H1 (cell line): ENCODE measurements around the gene ZFP2. TPM values are rescaled to one million over a fixed set of nuclear protein-coding genes. Genes with fewer than 3 reads are reported as not detected.

Experiments used
- CTCF ChIA-PET: fragments of 300-600 bp; sonication (Branson Sonifier 250); formaldehyde crosslinking; loops from one replicate; lab custom pipeline; 2021; ENCODE audit not compliant: partially characterized antibody; lab: Charles Lee
- POLR2A ChIA-PET: fragments of 300-600 bp; sonication (Branson Sonifier 250); formaldehyde crosslinking; loops from one replicate; lab custom pipeline; 2021; ENCODE audit warnings: inconsistent platforms; ENCODE audit not compliant: partially characterized antibody; lab: Charles Lee
- DNase-seq, 2 experiments: peaks; one replicate each; pipeline versions ENCODE4 v3.0.0 to v3.0.0-alpha.2; 2010 to 2022; ENCODE audit warnings: low spot score in 2 of 2, low read depth in 1 of 2, mixed read lengths in 1 of 2
- FAIRE-seq: peaks from 2 replicates; lab custom pipeline; 2011; peaks lifted over from hg19 to GRCh38; lab: Jason Lieb, UNC
- H2AFZ ChIP-seq: 2 replicates; pipeline ENCODE4 v1.8.1; 2012; ENCODE audit warnings: low read length, inconsistent platforms
- H2AK5ac ChIP-seq: 2 replicates; pipeline ENCODE4 v1.6.1; 2013; ENCODE audit warnings: low read depth, low read length
- H2BK120ac ChIP-seq: replicated peaks from 2 replicates; pipeline ENCODE3; 2013; ENCODE audit warnings: low read depth, low read length, inconsistent platforms
- H2BK12ac ChIP-seq: 2 replicates; pipeline ENCODE4 v1.6.1; 2013; ENCODE audit warnings: low read depth, low read length
- H2BK15ac ChIP-seq: 2 replicates; pipeline ENCODE4 v1.6.1; 2013; ENCODE audit warnings: low read length
- H2BK20ac ChIP-seq: 2 replicates; pipeline ENCODE4 v1.6.1; 2013; ENCODE audit warnings: low read length
- H2BK5ac ChIP-seq: 2 replicates; pipeline ENCODE4 v1.6.1; 2013; ENCODE audit warnings: low read depth, low read length
- H3K14ac ChIP-seq: 2 replicates; pipeline ENCODE4 v1.6.1; 2013; ENCODE audit warnings: inconsistent platforms; ENCODE audit not compliant: insufficient read length
- H3K18ac ChIP-seq: 2 replicates; pipeline ENCODE4 v1.6.1; 2013; ENCODE audit warnings: low read length; ENCODE audit errors: extremely low read depth
- H3K23ac ChIP-seq: 2 replicates; pipeline ENCODE4 v1.6.1; 2013; ENCODE audit warnings: inconsistent platforms; ENCODE audit not compliant: insufficient read length
- H3K23me2 ChIP-seq: 2 replicates; pipeline ENCODE4 v1.6.1; 2013; ENCODE audit warnings: low read depth, low read length
- H3K27ac ChIP-seq: 2 replicates; pipeline ENCODE4 v1.6.1; 2011; ENCODE audit warnings: low read depth, low read length, inconsistent platforms
- H3K27me3 ChIP-seq, 4 experiments: replicated peaks in 1 of 4; 1 replicate in 1 of 4; 2 replicates in 3 of 4; pipeline versions ENCODE4 v1.6.1 to v1.8.1; 2011 to 2013; ENCODE audit warnings: low read length in 3 of 4, mild to moderate bottlenecking in 3 of 4, inconsistent platforms in 2 of 4, mixed read lengths in 2 of 4, moderate library complexity in 1 of 4; ENCODE audit not compliant: control insufficient read depth in 3 of 4, insufficient read depth in 3 of 4; ENCODE audit errors: extremely low read depth in 1 of 4
- H3K36me3 ChIP-seq, 4 experiments: 2 replicates each; pipeline versions ENCODE4 v1.6.1 to v1.8.1; 2011 to 2013; ENCODE audit warnings: mild to moderate bottlenecking in 4 of 4, low read length in 3 of 4, moderate library complexity in 2 of 4, control low read depth in 1 of 4, inconsistent platforms in 1 of 4; ENCODE audit not compliant: insufficient read depth in 4 of 4, control insufficient read depth in 2 of 4
- H3K4ac ChIP-seq: replicated peaks from 2 replicates; pipeline ENCODE3; 2013; ENCODE audit warnings: low read length, low read depth, mixed read lengths, inconsistent platforms; ENCODE audit not compliant: insufficient read length
- H3K4me1 ChIP-seq, 4 experiments: replicated peaks in 1 of 4; 1 replicate in 1 of 4; 2 replicates in 3 of 4; pipeline versions ENCODE4 v1.6.1 to v1.8.1; 2011 to 2013; ENCODE audit warnings: low read length in 3 of 4, inconsistent platforms in 2 of 4, mixed read lengths in 1 of 4; ENCODE audit not compliant: insufficient read depth in 4 of 4, control insufficient read depth in 3 of 4
- H3K4me2 ChIP-seq, 2 experiments: 2 replicates each; pipeline versions ENCODE4 v1.6.1 to v1.8.1; 2011 to 2013; ENCODE audit warnings: low read depth in 2 of 2, low read length in 2 of 2, control low read depth in 1 of 2, inconsistent platforms in 1 of 2, mild to moderate bottlenecking in 1 of 2; ENCODE audit not compliant: insufficient read depth in 1 of 2
- H3K4me3 ChIP-seq, 4 experiments: fragments of 200-600, 300-600 bp in 1 of 4; sonication (generic), shearing (Covaris generic), sonication (Bioruptor Twin) in 1 of 4; 2 replicates each; pipeline versions ENCODE4 v1.5.1 to v1.8.1; 2011 to 2016; ENCODE audit warnings: low read length in 4 of 4, low read depth in 3 of 4, control low read depth in 2 of 4, inconsistent platforms in 2 of 4, mild to moderate bottlenecking in 2 of 4, mixed read lengths in 1 of 4, moderate library complexity in 1 of 4; ENCODE audit not compliant: insufficient read depth in 2 of 4; ENCODE audit errors: extremely low read depth in 1 of 4
- H3K56ac ChIP-seq: replicated peaks from 2 replicates; pipeline ENCODE3; 2013; ENCODE audit warnings: low read depth, mild to moderate bottlenecking, mixed read lengths, low read length, inconsistent platforms; ENCODE audit not compliant: insufficient read length
- H3K79me1 ChIP-seq: 2 replicates; pipeline ENCODE4 v1.6.1; 2013; ENCODE audit warnings: low read depth, low read length, control low read depth
- H3K79me2 ChIP-seq, 2 experiments: 2 replicates each; pipeline versions ENCODE4 v1.6.1 to v1.8.1; 2012 to 2013; ENCODE audit warnings: low read length in 2 of 2, mild to moderate bottlenecking in 2 of 2, inconsistent platforms in 1 of 2; ENCODE audit not compliant: insufficient read depth in 2 of 2, control insufficient read depth in 1 of 2
- H3K9ac ChIP-seq, 4 experiments: replicated peaks in 1 of 4; 1 replicate in 1 of 4; 2 replicates in 3 of 4; pipeline versions ENCODE4 v1.6.1 to v1.8.1; 2011 to 2013; ENCODE audit warnings: low read depth in 3 of 4, low read length in 3 of 4, control low read depth in 2 of 4, mild to moderate bottlenecking in 2 of 4, moderate library complexity in 2 of 4, inconsistent platforms in 1 of 4; ENCODE audit errors: extremely low read depth in 1 of 4
- H3K9me3 ChIP-seq, 2 experiments: 2 replicates each; pipeline versions ENCODE4 v1.6.1 to v1.8.1; 2012 to 2013; ENCODE audit warnings: mild to moderate bottlenecking in 2 of 2, moderate library complexity in 2 of 2, control low read depth in 1 of 2, inconsistent platforms in 1 of 2, low read depth in 1 of 2, low read length in 1 of 2, mixed read lengths in 1 of 2; ENCODE audit not compliant: insufficient read depth in 2 of 2
- H4K20me1 ChIP-seq, 2 experiments: replicated peaks in 1 of 2; 2 replicates each; pipeline versions ENCODE3 to v1.8.1; 2011 to 2013; ENCODE audit warnings: inconsistent platforms in 2 of 2, low read length in 2 of 2, mild to moderate bottlenecking in 1 of 2; ENCODE audit not compliant: insufficient read depth in 2 of 2, control insufficient read depth in 1 of 2
- H4K5ac ChIP-seq: 2 replicates; pipeline ENCODE4 v1.6.1; 2013; ENCODE audit warnings: low read length, low read depth, mixed read lengths, inconsistent platforms; ENCODE audit not compliant: insufficient read length
- H4K8ac ChIP-seq: 2 replicates; pipeline ENCODE4 v1.8.0; 2013; ENCODE audit warnings: mild to moderate bottlenecking, moderate library complexity, low read length, inconsistent platforms; ENCODE audit not compliant: insufficient read depth; ENCODE audit errors: extremely low read depth
- H4K91ac ChIP-seq: replicated peaks from 2 replicates; pipeline ENCODE3; 2013; ENCODE audit warnings: low read length, mixed read lengths, inconsistent platforms; ENCODE audit not compliant: insufficient read length
- BRCA1 ChIP-seq: IDR thresholded peaks from 2 replicates; pipeline ENCODE4 v1.6.1; 2012; ENCODE audit warnings: low read depth, low read length, improper control_type of control experiment
- CHD1 ChIP-seq: IDR thresholded peaks from 2 replicates; pipeline ENCODE4 v1.6.1; 2012; ENCODE audit warnings: low read depth, low read length, improper control_type of control experiment
- KDM4A ChIP-seq: IDR thresholded peaks from one replicate; pipeline ENCODE4 v1.7.1; 2012; ENCODE audit warnings: low read depth, mild to moderate bottlenecking, moderate library complexity, low read length, inconsistent platforms; ENCODE audit not compliant: severe bottlenecking
- NRF1 ChIP-seq: IDR thresholded peaks from 2 replicates; pipeline ENCODE4 v1.6.1; 2011; ENCODE audit warnings: mild to moderate bottlenecking, low read depth, low read length, improper control_type of control experiment
- SIN3A ChIP-seq, 2 experiments: IDR thresholded peaks in 1 of 2; conservative IDR thresholded peaks in 1 of 2; 2 replicates each; pipeline ENCODE4 v1.6.1; 2011 to 2012; ENCODE audit warnings: low read length in 2 of 2, improper control_type of control experiment in 1 of 2, low read depth in 1 of 2, mild to moderate bottlenecking in 1 of 2
- SP1 ChIP-seq: IDR thresholded peaks from 2 replicates; pipeline ENCODE4 v1.6.1; 2011; ENCODE audit warnings: low read depth, low read length
- TAF1 ChIP-seq: IDR thresholded peaks from 2 replicates; pipeline ENCODE4 v1.6.1; 2011; ENCODE audit warnings: mild to moderate bottlenecking, low read depth, low read length
- WGBS, 2 experiments: shearing (Covaris generic) in 1 of 2; methylation state at CpG; one replicate each; pipeline versions ENCODE4 v1.1.6 to v1.1.7; 2013 to 2015; ENCODE audit warnings: low lambda C conversion rate in 2 of 2, mixed read lengths in 2 of 2, inconsistent platforms in 1 of 2, low coverage in 1 of 2, missing lambda C conversion rate in 1 of 2; ENCODE audit not compliant: insufficient replicate concordance in 2 of 2, insufficient coverage in 1 of 2, insufficient read length in 1 of 2; ENCODE audit errors: extremely low coverage in 1 of 2, missing lambda C conversion rate in 1 of 2; 5-methylcytosine and 5-hydroxymethylcytosine counted together
- polyA plus RNA-seq, 7 experiments: library from polyadenylated mRNA; depleted of rRNA in 3 of 7; stranded (reverse) in 5 of 7; unstranded in 2 of 7; fragments of >200 nt in 5 of 7; fragments of 200-250 nt in 2 of 7; gene quantifications; 1 replicate in 5 of 7; 2 replicates in 1 of 7; 4 replicates in 1 of 7; pipeline versions ENCODE4 v1.2.1 to v1.2.3, GENCODE V29; 2011 to 2013; ENCODE audit warnings: missing spikeins in 2 of 7, mixed read lengths in 2 of 7
- total RNA-seq: library from RNA; stranded (reverse); fragmentation: NEBNext Ultra II Directional; extraction: Animal tissue kit (Norgen Biotek cat#: 25700); gene quantifications from 2 replicates; pipeline ENCODE4 v1.2.1, GENCODE V29; 2021
- TF ChIP-seq, protein P1 (sequence below): IDR thresholded peaks from 2 replicates; pipeline ENCODE4 v1.6.1; 2012; ENCODE audit warnings: inconsistent platforms
- TF ChIP-seq, protein P2 (sequence below): IDR thresholded peaks from 2 replicates; pipeline ENCODE4 v1.6.1; 2012; ENCODE audit warnings: inconsistent platforms

ZFP2 gene
- total and polyA plus RNA-seq, 2 of the 8 experiments (the other 6 are each of a cell fraction or from before 2014, with no cell fraction given), result 0.20 to 0.78 TPM

DNA sequence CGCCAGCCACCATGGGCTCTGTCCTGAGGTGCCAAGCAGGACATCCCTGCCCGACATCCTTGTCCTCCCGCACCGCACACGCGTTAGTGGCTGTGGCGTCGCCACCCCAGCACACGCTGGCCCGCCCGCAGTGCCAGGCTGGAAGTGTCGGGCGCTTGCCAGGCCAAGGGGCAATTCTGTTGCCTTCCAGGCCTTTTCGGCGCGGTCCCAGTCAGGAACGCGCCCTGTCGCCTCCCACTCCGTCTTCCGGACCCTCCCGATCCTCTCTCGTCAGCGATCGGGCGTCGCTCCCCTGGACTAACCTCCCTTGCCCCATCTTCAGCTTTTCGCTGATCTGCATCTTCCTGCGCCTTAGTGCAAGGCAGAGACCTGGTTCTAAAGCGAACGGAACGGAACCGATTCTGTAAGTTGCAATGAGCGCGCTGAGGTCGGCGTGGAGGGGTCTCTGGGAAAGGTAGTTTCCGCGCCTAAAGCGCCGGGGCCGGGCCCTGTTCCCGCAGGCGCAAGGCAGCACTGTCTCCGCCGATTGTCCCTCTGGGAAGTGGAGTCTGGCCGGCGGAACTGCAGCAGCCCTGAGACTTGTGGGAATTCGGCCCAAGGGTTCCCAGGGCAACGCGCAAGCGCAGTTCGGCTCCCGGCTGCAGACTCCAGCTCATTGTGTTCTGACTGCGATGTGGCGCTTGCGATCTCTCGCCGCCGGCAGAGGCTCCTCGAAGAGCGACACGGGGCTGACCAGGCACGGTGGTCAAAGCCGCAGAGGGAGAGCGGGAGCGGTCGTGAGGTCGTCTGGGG, 45.1 kb downstream of the ZFP2 start, which contains the start of gene ZNF454:
TSS of gene ZNF454 (plus strand) at position 630 of the 792 bp plus-strand sequence. CDS start 1,594 bp downstream, outside the sequence.
- 54% methylated on average over 58 of the region's 69 CpGs; no CpG with 5 or more reads in 1 of the 2 experiments for WGBS, 2 experiments
- no peak within 1 kb of the TSS for H3K4ac ChIP-seq
- DNase-seq, result peak; percentile 48 to 69
- H3K4me3 ChIP-seq, result peak within 1 kb of the TSS; percentile 47 to 93 (median 55)
- peaks cover 6% of the 10 kb centered on the region; the same call in 1 of the 2 replicates for H3K23me2 ChIP-seq
- H3K9ac ChIP-seq, result peak within 1 kb of the TSS in 3 of 4 experiments; percentile 29 to 76 (median 53); a peak in 5 of 7 replicates
- no peaks in the 10 kb centered on the region; the same call in 1 of the 2 replicates for H3K79me1 ChIP-seq
- H3K36me3 ChIP-seq, result peaks cover 0 to 6% (median 0%) of the 10 kb centered on the region in 4 experiments; a peak in 2 of 8 replicates
- CTCF ChIA-PET, result no interaction called here
- no peaks in the 10 kb centered on the region for H3K79me2 ChIP-seq
- H3K9me3 ChIP-seq, result peaks cover 82 to 92% of the 10 kb centered on the region in 2 experiments
- no peak within 1 kb of the TSS for H2BK120ac ChIP-seq
- H3K4me2 ChIP-seq, result peak within 1 kb of the TSS; percentile 63 to 90
- no peak within 1 kb of the TSS for H3K18ac ChIP-seq
- no peak within 1 kb of the TSS for H2BK15ac ChIP-seq
- H2AK5ac ChIP-seq, result no peak within 1 kb of the TSS
- no peak within 1 kb of the TSS for H4K91ac ChIP-seq
- POLR2A ChIA-PET, result interaction anchor here (0.5 to 1.8 kb wide), 4 partner anchors 28 to 173 kb away, joined by 3 to 5 read pairs (median 4); partner anchors contain the start of gene ZFP2
- no peak within 1 kb of the TSS for H3K14ac ChIP-seq
- no peak within 1 kb of the TSS for H3K23ac ChIP-seq
- peak within 1 kb of the TSS; percentile 91 for H4K8ac ChIP-seq
- H3K56ac ChIP-seq, result no peak within 1 kb of the TSS
- H4K5ac ChIP-seq, result peak within 1 kb of the TSS; percentile 57
- no peak within 1 kb of the TSS; the same call in 1 of the 2 replicates for H2AFZ ChIP-seq
- no peak within 1 kb of the TSS; the same call in 1 of the 2 replicates for H2BK5ac ChIP-seq
- no peaks in the 10 kb centered on the region for H4K20me1 ChIP-seq
- no peak for FAIRE-seq
- no peaks in the 10 kb centered on the region; a peak in 2 of 7 replicates for H3K27me3 ChIP-seq
- no peak within 1 kb of the TSS for H3K27ac ChIP-seq
- H3K4me1 ChIP-seq, result no peaks in the 10 kb centered on the region; a peak in 1 of 7 replicates
- no peak within 1 kb of the TSS for H2BK12ac ChIP-seq
- TF ChIP-seq, protein P1, sequence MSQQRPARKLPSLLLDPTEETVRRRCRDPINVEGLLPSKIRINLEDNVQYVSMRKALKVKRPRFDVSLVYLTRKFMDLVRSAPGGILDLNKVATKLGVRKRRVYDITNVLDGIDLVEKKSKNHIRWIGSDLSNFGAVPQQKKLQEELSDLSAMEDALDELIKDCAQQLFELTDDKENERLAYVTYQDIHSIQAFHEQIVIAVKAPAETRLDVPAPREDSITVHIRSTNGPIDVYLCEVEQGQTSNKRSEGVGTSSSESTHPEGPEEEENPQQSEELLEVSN, result peak; percentile 72; the same call in 1 of the 2 replicates
- TF ChIP-seq, protein P2, sequence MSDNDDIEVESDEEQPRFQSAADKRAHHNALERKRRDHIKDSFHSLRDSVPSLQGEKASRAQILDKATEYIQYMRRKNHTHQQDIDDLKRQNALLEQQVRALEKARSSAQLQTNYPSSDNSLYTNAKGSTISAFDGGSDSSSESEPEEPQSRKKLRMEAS, result peak; percentile 73
- TF ChIP-seq TAF1, result 0 out of 2 replicates have a peak, but pooled peaks have one; percentile 29
- no peak for TF ChIP-seq SIN3A (conservative IDR thresholded peaks at IDR 0.05 in 1 of 2, IDR thresholded peaks at IDR 0.05 in 1 of 2; ENCODE audit: low read depth in 1 of 2, low read length in 2 of 2)
- peak; percentile 17; the same call in 1 of the 2 replicates for TF ChIP-seq NRF1
- TF ChIP-seq BRCA1, result no peak
- TF ChIP-seq SP1, result no peak
- TF ChIP-seq KDM4A, result peak; percentile 59
- TF ChIP-seq CHD1, result no peak
- TF ChIP-seq, all 59 proteins: peak for 5
- no peak within 1 kb of the TSS for H2BK20ac ChIP-seq
